ENCODE measurements around the gene MRPL19.
"Not testable (repeated sequence)": the region's sequence is repeated elsewhere in the genome, so short reads cannot be mapped to it uniquely, and the experiment has no call there.

- TF ChIP-seq, protein P1, sequence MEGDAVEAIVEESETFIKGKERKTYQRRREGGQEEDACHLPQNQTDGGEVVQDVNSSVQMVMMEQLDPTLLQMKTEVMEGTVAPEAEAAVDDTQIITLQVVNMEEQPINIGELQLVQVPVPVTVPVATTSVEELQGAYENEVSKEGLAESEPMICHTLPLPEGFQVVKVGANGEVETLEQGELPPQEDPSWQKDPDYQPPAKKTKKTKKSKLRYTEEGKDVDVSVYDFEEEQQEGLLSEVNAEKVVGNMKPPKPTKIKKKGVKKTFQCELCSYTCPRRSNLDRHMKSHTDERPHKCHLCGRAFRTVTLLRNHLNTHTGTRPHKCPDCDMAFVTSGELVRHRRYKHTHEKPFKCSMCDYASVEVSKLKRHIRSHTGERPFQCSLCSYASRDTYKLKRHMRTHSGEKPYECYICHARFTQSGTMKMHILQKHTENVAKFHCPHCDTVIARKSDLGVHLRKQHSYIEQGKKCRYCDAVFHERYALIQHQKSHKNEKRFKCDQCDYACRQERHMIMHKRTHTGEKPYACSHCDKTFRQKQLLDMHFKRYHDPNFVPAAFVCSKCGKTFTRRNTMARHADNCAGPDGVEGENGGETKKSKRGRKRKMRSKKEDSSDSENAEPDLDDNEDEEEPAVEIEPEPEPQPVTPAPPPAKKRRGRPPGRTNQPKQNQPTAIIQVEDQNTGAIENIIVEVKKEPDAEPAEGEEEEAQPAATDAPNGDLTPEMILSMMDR (IDR thresholded peaks at IDR 0.05) = not testable (repeated sequence)
- not testable (repeated sequence) for TF ChIP-seq REST (IDR thresholded peaks at IDR 0.05; ENCODE audit: insufficient read depth in 1 of 2, low read depth in 2 of 2, low read length in 1 of 2); TCF7L2 (IDR thresholded peaks at IDR 0.05; ENCODE audit: low read depth, low read length); POLR2AphosphoS5 (IDR thresholded peaks at IDR 0.05; ENCODE audit: low read depth, low read length)
Measured at GRCh38 chr2:75711590-75711989, 65.0 kb downstream of the MRPL19 start.
